Measurements from ENCODE around the gene IKBIP. TPM values are rescaled to one million over a fixed set of nuclear protein-coding genes. Genes with fewer than 3 reads are reported as not detected.

The IKBIP gene
- total RNA-seq, 1 experiment from 2014 or later: 10.9 TPM

DNA sequence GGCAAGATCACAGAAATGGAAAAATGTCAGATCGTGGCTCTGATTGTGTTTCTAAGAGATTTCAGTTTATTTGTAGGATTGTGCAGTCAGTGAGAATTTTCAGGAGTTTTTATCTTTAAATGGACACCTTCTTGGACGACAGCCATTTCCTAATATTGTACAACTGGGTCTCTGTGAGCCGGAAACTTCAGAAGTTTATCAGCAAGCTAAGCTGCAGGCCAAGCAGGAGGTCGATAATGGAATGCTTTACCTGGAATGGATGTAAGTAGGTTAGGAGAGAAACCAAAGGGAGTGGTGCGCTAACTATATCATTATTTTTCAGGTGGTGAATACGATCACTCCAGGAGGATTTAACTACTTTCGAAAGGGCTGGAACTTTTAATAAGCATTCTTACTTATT lies 26.9 kb upstream of the IKBIP start:
- Histone ChIP-seq H3K27me3 (replicated peaks; ENCODE audit: control insufficient read depth, insufficient read depth, low read length) (no peaks in the 10 kb centered on the region), H3K9me3 (no peaks in the 10 kb centered on the region), H3K4me3 (ENCODE audit: low read depth, low read length) (no peak overlapping the region), H3K4me1 (no peaks in the 10 kb centered on the region), H3K36me3 (ENCODE audit: control insufficient read depth, insufficient read depth, low read length) (no peaks in the 10 kb centered on the region)
- BruUV-seq (replicated peaks): no TSS peak
- no peaks in the 10 kb centered on the region for H3K27me3 Mint-ChIP-seq (ENCODE audit: insufficient read depth, unreplicated experiment)
- ChIA-PET CTCF (no interaction called here), POLR2A (no interaction called here)
- DNase-seq: no peak
- H3K4me3 Mint-ChIP-seq (ENCODE audit: unreplicated experiment): no peak overlapping the region
- peaks cover 13% of the 10 kb centered on the region for H3K36me3 Mint-ChIP-seq (ENCODE audit: insufficient read depth, unreplicated experiment)
- intact Hi-C loops (cut with micrococcal nuclease; ENCODE audit: unreplicated experiment): no loop called here
- H3K4me1 Mint-ChIP-seq (ENCODE audit: low read depth, unreplicated experiment): no peaks in the 10 kb centered on the region
- H3K27ac Mint-ChIP-seq (ENCODE audit: unreplicated experiment): no peak overlapping the region
- H3K9me3 Mint-ChIP-seq (ENCODE audit: unreplicated experiment): no peaks in the 10 kb centered on the region
- TF ChIP-seq, protein P1, sequence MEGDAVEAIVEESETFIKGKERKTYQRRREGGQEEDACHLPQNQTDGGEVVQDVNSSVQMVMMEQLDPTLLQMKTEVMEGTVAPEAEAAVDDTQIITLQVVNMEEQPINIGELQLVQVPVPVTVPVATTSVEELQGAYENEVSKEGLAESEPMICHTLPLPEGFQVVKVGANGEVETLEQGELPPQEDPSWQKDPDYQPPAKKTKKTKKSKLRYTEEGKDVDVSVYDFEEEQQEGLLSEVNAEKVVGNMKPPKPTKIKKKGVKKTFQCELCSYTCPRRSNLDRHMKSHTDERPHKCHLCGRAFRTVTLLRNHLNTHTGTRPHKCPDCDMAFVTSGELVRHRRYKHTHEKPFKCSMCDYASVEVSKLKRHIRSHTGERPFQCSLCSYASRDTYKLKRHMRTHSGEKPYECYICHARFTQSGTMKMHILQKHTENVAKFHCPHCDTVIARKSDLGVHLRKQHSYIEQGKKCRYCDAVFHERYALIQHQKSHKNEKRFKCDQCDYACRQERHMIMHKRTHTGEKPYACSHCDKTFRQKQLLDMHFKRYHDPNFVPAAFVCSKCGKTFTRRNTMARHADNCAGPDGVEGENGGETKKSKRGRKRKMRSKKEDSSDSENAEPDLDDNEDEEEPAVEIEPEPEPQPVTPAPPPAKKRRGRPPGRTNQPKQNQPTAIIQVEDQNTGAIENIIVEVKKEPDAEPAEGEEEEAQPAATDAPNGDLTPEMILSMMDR (IDR thresholded peaks at IDR 0.05; ENCODE audit: insufficient read depth in 1 of 2, low read depth in 1 of 2, low read length in 1 of 2, severe bottlenecking in 1 of 2, unreplicated experiment in 1 of 2): no peak

DNA sequence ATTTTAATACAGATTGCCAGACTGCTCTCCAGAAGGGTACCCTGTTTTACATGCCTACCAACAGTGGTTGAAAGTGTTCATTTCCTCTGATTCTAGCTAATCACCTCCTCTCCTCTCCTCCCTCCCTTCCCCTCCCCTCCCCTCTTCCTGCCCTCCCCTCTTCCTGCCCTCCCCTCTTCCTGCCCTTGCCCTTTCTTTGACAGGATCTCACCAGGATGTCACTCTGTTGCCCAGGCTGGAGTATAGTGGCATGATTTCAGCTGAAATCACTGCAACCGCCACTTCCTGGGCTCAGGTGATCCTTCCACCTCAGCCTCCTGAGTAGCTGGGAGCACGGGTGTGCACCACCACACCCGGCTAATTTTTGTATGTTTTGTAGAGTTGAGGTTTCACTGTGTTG lies 25.2 kb upstream of the IKBIP start:
- Histone ChIP-seq H3K27me3 (replicated peaks; ENCODE audit: control insufficient read depth, insufficient read depth, low read length) (no peaks in the 10 kb centered on the region), H3K36me3 (ENCODE audit: control insufficient read depth, insufficient read depth, low read length) (peaks cover 2% of the 10 kb centered on the region), H3K4me3 (ENCODE audit: low read depth, low read length) (no peak overlapping the region), H3K4me1 (no peaks in the 10 kb centered on the region), H3K9me3 (no peaks in the 10 kb centered on the region)
- Mint-ChIP-seq H3K9me3 (ENCODE audit: unreplicated experiment) (no peaks in the 10 kb centered on the region), H3K4me1 (ENCODE audit: low read depth, unreplicated experiment) (no peaks in the 10 kb centered on the region), H3K4me3 (ENCODE audit: unreplicated experiment) (no peak overlapping the region), H3K27me3 (ENCODE audit: insufficient read depth, unreplicated experiment) (no peaks in the 10 kb centered on the region), H3K36me3 (ENCODE audit: insufficient read depth, unreplicated experiment) (peaks cover 11% of the 10 kb centered on the region), H3K27ac (ENCODE audit: unreplicated experiment) (no peak overlapping the region)
- ChIA-PET POLR2A (no interaction called here), CTCF (no interaction called here)
- no TSS peak for BruUV-seq (replicated peaks)
- TF ChIP-seq, protein P1 (IDR thresholded peaks at IDR 0.05; ENCODE audit: insufficient read depth in 1 of 2, low read depth in 1 of 2, low read length in 1 of 2, severe bottlenecking in 1 of 2, unreplicated experiment in 1 of 2): no peak
- intact Hi-C loops (cut with micrococcal nuclease; ENCODE audit: unreplicated experiment): no loop called here
- DNase-seq: no peak

DNA sequence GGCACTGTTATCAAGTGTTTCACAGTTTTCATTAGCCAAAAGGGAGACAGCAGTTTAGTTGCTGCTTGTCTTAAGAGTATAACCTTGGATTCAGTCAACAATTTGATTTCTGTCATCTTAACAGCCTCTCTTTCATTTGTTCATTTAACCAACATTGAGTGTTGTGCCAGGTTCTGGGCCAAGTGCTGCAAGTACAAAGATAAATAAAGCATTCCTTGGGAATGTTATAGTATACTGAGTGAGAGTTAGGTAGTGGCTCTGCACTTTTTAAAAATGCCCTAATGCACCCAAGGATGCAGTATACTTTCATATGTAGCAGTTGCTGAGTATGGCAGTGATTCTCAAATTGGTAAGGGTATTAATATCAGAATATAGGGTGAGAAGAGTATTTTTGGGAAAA lies 15.9 kb upstream of the IKBIP start:
- H3K9me3 ChIP-seq: no peaks in the 10 kb centered on the region
- Mint-ChIP-seq H3K4me3 (ENCODE audit: unreplicated experiment) (no peak overlapping the region), H3K9me3 (ENCODE audit: unreplicated experiment) (no peaks in the 10 kb centered on the region), H3K27ac (ENCODE audit: unreplicated experiment) (no peak overlapping the region), H3K4me1 (ENCODE audit: low read depth, unreplicated experiment) (peaks cover 7% of the 10 kb centered on the region), H3K36me3 (ENCODE audit: insufficient read depth, unreplicated experiment) (no peaks in the 10 kb centered on the region), H3K27me3 (ENCODE audit: insufficient read depth, unreplicated experiment) (no peaks in the 10 kb centered on the region)
- no peak overlapping the region for H3K4me3 ChIP-seq (ENCODE audit: low read depth, low read length)
- intact Hi-C loops (cut with micrococcal nuclease; ENCODE audit: unreplicated experiment): no loop called here
- ChIA-PET POLR2A (no interaction called here), CTCF (no interaction called here)
- BruUV-seq (replicated peaks): no TSS peak
- TF ChIP-seq, protein P1 (IDR thresholded peaks at IDR 0.05; ENCODE audit: insufficient read depth in 1 of 2, low read depth in 1 of 2, low read length in 1 of 2, severe bottlenecking in 1 of 2, unreplicated experiment in 1 of 2): no peak
- 0 out of 2 replicates have a peak, but pooled peaks cover 5% of the 10 kb centered on the region for H3K4me1 ChIP-seq
- H3K36me3 ChIP-seq (ENCODE audit: control insufficient read depth, insufficient read depth, low read length): no peaks in the 10 kb centered on the region
- no peak for DNase-seq
- no peaks in the 10 kb centered on the region for H3K27me3 ChIP-seq (replicated peaks; ENCODE audit: control insufficient read depth, insufficient read depth, low read length)
